GM19238 (cell line): Measurements from ENCODE around the gene CGGBP1.

Experiments used
- DNase-seq: peaks from one replicate; pipeline ENCODE4 v3.0.0; 2011; ENCODE audit warnings: low spot score; ENCODE audit not compliant: insufficient read length

CGGBP1 gene

GRCh38 chr3:88058581-88059379, at the start of gene CGGBP1, which contains the start of gene ZNF654:
Gene CGGBP1 (minus strand): TSS chr3:88059005. CDS start chr3:88055976, 3,029 bp downstream.
Gene ZNF654 (plus strand): TSS chr3:88059255. CDS start chr3:88059320, 65 bp downstream.
- peak; percentile 79 for DNase-seq

- no peak for DNase-seq
These were observed 46.5 kb upstream of the CGGBP1 start for GRCh38 chr3:88105325-88105724.

GRCh38 chr3:88101142-88101541, 42.3 kb upstream of the CGGBP1 start:
- no peak for DNase-seq

- no peak for DNase-seq
These were observed 34.5 kb upstream of the CGGBP1 start for GRCh38 chr3:88093266-88093665.

GRCh38 chr3:88092270-88092669, 33.5 kb upstream of the CGGBP1 start:
- no peak for DNase-seq

GRCh38 chr3:88090681-88091080, 31.9 kb upstream of the CGGBP1 start:
- DNase-seq: no peak

GRCh38 chr3:88084097-88084501, 25.3 kb upstream of the CGGBP1 start:
- DNase-seq: no peak

GRCh38 chr3:88082854-88083253, 24.0 kb upstream of the CGGBP1 start:
- no peak for DNase-seq

- no peak for DNase-seq
These were observed 20.1 kb upstream of the CGGBP1 start for GRCh38 chr3:88078932-88079331.

GRCh38 chr3:88076712-88077111, 17.9 kb upstream of the CGGBP1 start:
- no peak for DNase-seq

- DNase-seq: no peak
These were observed 16.7 kb upstream of the CGGBP1 start for GRCh38 chr3:88075497-88075896.

GRCh38 chr3:88075072-88075471, 16.3 kb upstream of the CGGBP1 start:
- no peak for DNase-seq

- DNase-seq: no peak
These were observed 2.9 kb upstream of the CGGBP1 start for GRCh38 chr3:88061746-88062145.

- DNase-seq: no peak
These were observed 770 bp upstream of the CGGBP1 start for GRCh38 chr3:88059380-88060170.

GRCh38 chr3:88058306-88058580, 562 bp downstream of the CGGBP1 start:
- no peak for DNase-seq

GRCh38 chr3:88057630-88058305, 1.0 kb downstream of the CGGBP1 start:
- DNase-seq: no peak

- DNase-seq: no peak
These were observed 12.0 kb downstream of the CGGBP1 start for GRCh38 chr3:88046766-88047165.

- no peak for DNase-seq
These were observed 14.4 kb downstream of the CGGBP1 start for GRCh38 chr3:88044411-88044810.

- DNase-seq: no peak
These were observed 17.8 kb downstream of the CGGBP1 start for GRCh38 chr3:88041005-88041404.

GRCh38 chr3:88040529-88040928, 18.3 kb downstream of the CGGBP1 start:
- DNase-seq: no peak

GRCh38 chr3:88038566-88038965, 20.2 kb downstream of the CGGBP1 start:
- DNase-seq: no peak

- DNase-seq: no peak
These were observed 22.6 kb downstream of the CGGBP1 start for GRCh38 chr3:88036221-88036620.
